Muscle layer of duodenum (tissue), 2 donors: Measurements from ENCODE around the gene RPN2.

ENCODE experiments used
- H3K27ac ChIP-seq: one replicate; pipeline ENCODE4 v1.7.0; 2013; ENCODE audit warnings: mild to moderate bottlenecking, low read length
- H3K27me3 ChIP-seq: one replicate; pipeline ENCODE4 v1.7.0; 2013; ENCODE audit warnings: low read depth, mild to moderate bottlenecking, control low read depth, low read length
- H3K36me3 ChIP-seq, 2 donors: one replicate each; pipeline ENCODE4 v1.7.0; 2013; ENCODE audit warnings: low read length in 2 of 2, control low read depth in 1 of 2, mild to moderate bottlenecking in 1 of 2; ENCODE audit not compliant: insufficient read depth in 2 of 2, control insufficient read depth in 1 of 2
- H3K4me1 ChIP-seq, 2 donors: one replicate each; pipeline ENCODE4 v1.7.0; 2013; ENCODE audit warnings: low read length in 2 of 2, mild to moderate bottlenecking in 2 of 2, control low read depth in 1 of 2, moderate library complexity in 1 of 2; ENCODE audit not compliant: insufficient read depth in 2 of 2, control insufficient read depth in 1 of 2
- H3K4me3 ChIP-seq, 2 donors: one replicate each; pipeline ENCODE4 v1.7.0; 2013; ENCODE audit warnings: low read length in 2 of 2, low read depth in 1 of 2, mild to moderate bottlenecking in 1 of 2
- H3K9me3 ChIP-seq, 2 donors: one replicate each; pipeline ENCODE4 v1.7.0; 2013; ENCODE audit warnings: low read length in 2 of 2, control low read depth in 1 of 2, mild to moderate bottlenecking in 1 of 2; ENCODE audit not compliant: control insufficient read depth in 1 of 2
- donor health status: healthy.

Gene RPN2

GRCh38 chr20:37220731-37221130 lies 41.6 kb downstream of the RPN2 start:
- Histone ChIP-seq H3K27ac (peak overlapping the region; percentile 47), H3K9me3 (no peaks in the 10 kb centered on the region), H3K27me3 (no peaks in the 10 kb centered on the region), H3K36me3 (peaks cover 33 to 36% of the 10 kb centered on the region in 2 donors), H3K4me3 (no peak overlapping the region), H3K4me1 (peaks cover 0 to 24% of the 10 kb centered on the region in 2 donors)

GRCh38 chr20:37222086-37222485 lies 43.0 kb downstream of the RPN2 start:
- H3K36me3 ChIP-seq: peaks cover 37 to 44% of the 10 kb centered on the region in 2 donors
- H3K4me3 ChIP-seq: no peak overlapping the region
- H3K27ac ChIP-seq: no peak overlapping the region
- H3K27me3 ChIP-seq: no peaks in the 10 kb centered on the region
- no peaks in the 10 kb centered on the region for H3K9me3 ChIP-seq
- H3K4me1 ChIP-seq: peaks cover 0 to 30% of the 10 kb centered on the region in 2 donors

- Histone ChIP-seq H3K36me3 (peaks cover 44 to 54% of the 10 kb centered on the region in 2 donors), H3K9me3 (no peaks in the 10 kb centered on the region), H3K4me3 (no peak overlapping the region), H3K27ac (no peak overlapping the region), H3K4me1 (peaks cover 0 to 39% of the 10 kb centered on the region in 2 donors), H3K27me3 (no peaks in the 10 kb centered on the region)
Measured at GRCh38 chr20:37223053-37223452, 43.9 kb downstream of the RPN2 start.

GRCh38 chr20:37225146-37225545 lies 46.0 kb downstream of the RPN2 start:
- Histone ChIP-seq H3K27me3 (no peaks in the 10 kb centered on the region), H3K4me1 (peaks cover 0 to 35% of the 10 kb centered on the region in 2 donors), H3K4me3 (no peak overlapping the region), H3K27ac (no peak overlapping the region), H3K36me3 (peaks cover 60 to 63% of the 10 kb centered on the region in 2 donors), H3K9me3 (no peaks in the 10 kb centered on the region)

GRCh38 chr20:37226889-37227288 lies 47.8 kb downstream of the RPN2 start:
- H3K27ac ChIP-seq: peak overlapping the region; percentile 20
- H3K36me3 ChIP-seq: peaks cover 73 to 78% of the 10 kb centered on the region in 2 donors
- H3K9me3 ChIP-seq: no peaks in the 10 kb centered on the region
- no peaks in the 10 kb centered on the region for H3K27me3 ChIP-seq
- peaks cover 0 to 19% of the 10 kb centered on the region in 2 donors for H3K4me1 ChIP-seq
- H3K4me3 ChIP-seq: no peak overlapping the region

- H3K4me1 ChIP-seq: peaks cover 0 to 15% of the 10 kb centered on the region in 2 donors
- no peak overlapping the region for H3K4me3 ChIP-seq
- no peak overlapping the region for H3K27ac ChIP-seq
- H3K9me3 ChIP-seq: no peaks in the 10 kb centered on the region
- no peaks in the 10 kb centered on the region for H3K27me3 ChIP-seq
- peaks cover 83 to 84% of the 10 kb centered on the region in 2 donors for H3K36me3 ChIP-seq
Measured at GRCh38 chr20:37228082-37228481, 49.0 kb downstream of the RPN2 start.

GRCh38 chr20:37228656-37229055 lies 49.5 kb downstream of the RPN2 start:
- H3K27me3 ChIP-seq: no peaks in the 10 kb centered on the region
- no peaks in the 10 kb centered on the region for H3K9me3 ChIP-seq
- peaks cover 87 to 89% of the 10 kb centered on the region in 2 donors for H3K36me3 ChIP-seq
- no peak overlapping the region for H3K27ac ChIP-seq
- peaks cover 0 to 15% of the 10 kb centered on the region in 2 donors for H3K4me1 ChIP-seq
- no peak overlapping the region for H3K4me3 ChIP-seq

GRCh38 chr20:37229357-37229756 lies 50.2 kb downstream of the RPN2 start:
- Histone ChIP-seq H3K4me1 (peaks cover 0 to 15% of the 10 kb centered on the region in 2 donors), H3K27me3 (no peaks in the 10 kb centered on the region), H3K36me3 (peaks cover 87 to 89% of the 10 kb centered on the region in 2 donors), H3K4me3 (no peak overlapping the region), H3K27ac (no peak overlapping the region), H3K9me3 (no peaks in the 10 kb centered on the region)

- no peaks in the 10 kb centered on the region for H3K27me3 ChIP-seq
- no peak overlapping the region for H3K4me3 ChIP-seq
- H3K36me3 ChIP-seq: peaks cover 86 to 89% of the 10 kb centered on the region in 2 donors
- H3K27ac ChIP-seq: no peak overlapping the region
- H3K9me3 ChIP-seq: no peaks in the 10 kb centered on the region
- peaks cover 0 to 15% of the 10 kb centered on the region in 2 donors for H3K4me1 ChIP-seq
Measured at GRCh38 chr20:37230200-37230599, 51.1 kb downstream of the RPN2 start.

GRCh38 chr20:37231947-37232630 lies 53.0 kb downstream of the RPN2 start:
- Histone ChIP-seq H3K27ac (no peak overlapping the region), H3K4me1 (peaks cover 0 to 9% of the 10 kb centered on the region in 2 donors), H3K27me3 (no peaks in the 10 kb centered on the region), H3K4me3 (no peak overlapping the region), H3K9me3 (no peaks in the 10 kb centered on the region), H3K36me3 (peaks cover 89% of the 10 kb centered on the region in 2 donors)

- Histone ChIP-seq H3K27me3 (no peaks in the 10 kb centered on the region), H3K27ac (no peak overlapping the region), H3K9me3 (no peaks in the 10 kb centered on the region), H3K36me3 (peaks cover 82 to 90% of the 10 kb centered on the region in 2 donors), H3K4me1 (peaks cover 0 to 4% of the 10 kb centered on the region in 2 donors), H3K4me3 (no peak overlapping the region)
Measured at GRCh38 chr20:37233548-37234253, 54.6 kb downstream of the RPN2 start.
